HuH-7 (cell line): ENCODE measurements around the gene CTSV.
A peak's percentile ranks its signal among the peaks of the same experiment; 100 is the strongest.
"Not testable (repeated sequence)": the region's sequence is repeated elsewhere in the genome, so short reads cannot be mapped to it uniquely, and the experiment has no call there.

Experiments
- DNase-seq: peaks from one replicate; pipeline ENCODE4 v3.0.0; 2011; ENCODE audit warnings: low spot score

The CTSV gene

DNA sequence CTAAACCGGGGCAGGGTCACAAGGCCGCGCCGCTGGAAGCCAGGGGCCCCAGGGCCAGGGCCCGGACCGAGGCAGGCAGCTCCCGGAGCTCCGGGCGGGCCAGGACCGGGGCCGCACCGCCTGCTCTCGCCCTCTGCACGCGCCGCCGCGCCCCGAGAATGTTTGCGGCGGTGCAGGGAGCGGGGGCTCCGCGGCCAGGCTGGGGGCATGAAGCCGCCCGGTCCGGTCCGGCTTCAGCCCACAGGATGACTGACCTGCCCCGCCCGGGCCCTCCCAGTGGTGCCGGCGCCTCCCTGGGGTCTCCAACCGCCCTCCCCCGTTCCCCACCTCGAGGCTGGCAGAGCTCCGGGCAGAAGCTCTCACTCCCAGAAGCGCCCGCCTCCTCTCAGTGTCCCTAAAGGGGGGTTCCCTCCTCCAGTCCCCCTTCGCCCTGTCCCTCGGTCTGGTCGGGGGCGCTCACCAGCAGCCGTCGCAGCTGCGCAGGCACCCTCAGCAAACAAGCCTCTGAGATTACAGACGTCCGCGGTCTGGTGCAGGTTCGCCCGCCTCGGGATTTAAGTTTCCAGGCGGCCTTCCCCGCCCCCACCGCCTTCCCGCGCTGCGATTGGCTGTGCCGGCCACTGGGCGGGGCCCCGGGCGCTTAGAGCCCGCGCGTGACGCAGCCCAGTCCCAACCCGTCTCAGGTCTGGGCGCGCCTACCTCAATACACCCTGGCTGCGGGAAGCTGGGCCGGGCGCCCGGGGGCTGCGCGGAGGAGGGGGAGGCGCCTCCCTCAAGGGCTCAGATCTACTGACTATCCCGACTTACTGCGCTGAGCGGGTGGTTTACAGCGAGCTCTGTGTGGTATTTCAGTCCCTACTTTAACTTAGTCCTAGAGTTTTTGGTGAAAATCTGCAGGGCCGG is at the start of gene CTSV:
Gene CTSV, minus strand, starts transcription at position 532 of the 903 bp plus-strand sequence. CDS start 1,099 bp downstream, outside the sequence.
- DNase-seq = peak; percentile 95

DNA sequence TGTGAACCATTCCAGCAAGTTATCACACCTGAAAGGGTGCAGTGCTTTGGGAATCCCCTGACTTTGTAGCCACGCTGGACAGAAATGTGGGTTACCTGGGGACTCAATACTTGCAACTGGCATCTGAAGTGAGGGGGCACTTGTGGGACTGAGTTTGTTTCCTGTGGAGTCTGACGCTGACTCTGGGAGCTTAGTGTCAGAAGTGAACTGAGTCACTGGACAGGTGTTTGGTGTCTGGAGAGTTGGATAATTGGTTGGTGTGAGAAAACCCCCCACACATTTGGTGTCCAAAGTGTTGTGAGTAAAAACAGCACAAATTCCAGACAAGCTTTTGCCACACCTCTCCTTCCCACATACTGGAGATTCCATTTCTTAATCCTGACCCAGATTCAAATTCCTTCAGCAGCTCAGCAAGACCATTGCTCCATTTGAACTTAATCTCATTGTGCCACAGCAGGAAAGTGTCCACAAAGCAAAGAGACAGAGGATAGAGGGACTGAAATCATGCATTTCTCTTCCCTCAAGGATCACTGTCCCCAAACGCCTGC is 48.8 kb upstream of the CTSV start:
- not testable (repeated sequence) for DNase-seq

DNA sequence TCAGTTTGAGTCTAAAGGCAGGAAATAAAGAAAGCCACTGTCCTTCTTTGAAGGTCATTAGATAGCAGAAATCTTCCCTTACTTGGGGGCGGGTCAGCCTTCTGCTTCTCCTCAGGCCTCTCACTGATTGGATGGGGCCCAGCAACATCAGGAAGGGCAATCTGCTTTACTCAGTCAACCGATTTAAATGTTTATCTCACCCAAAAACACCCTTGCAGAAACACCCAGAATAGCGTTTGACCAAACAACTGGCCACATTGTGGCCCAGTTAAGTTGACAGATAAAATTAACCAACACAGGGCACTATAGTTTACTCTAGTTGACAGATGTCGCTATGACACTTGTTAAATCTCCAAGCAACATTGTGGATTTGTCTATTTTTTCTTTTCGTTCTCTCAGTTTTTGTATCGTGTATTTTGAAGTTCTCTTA is 45.6 kb upstream of the CTSV start:
- DNase-seq = not testable (repeated sequence)

DNA sequence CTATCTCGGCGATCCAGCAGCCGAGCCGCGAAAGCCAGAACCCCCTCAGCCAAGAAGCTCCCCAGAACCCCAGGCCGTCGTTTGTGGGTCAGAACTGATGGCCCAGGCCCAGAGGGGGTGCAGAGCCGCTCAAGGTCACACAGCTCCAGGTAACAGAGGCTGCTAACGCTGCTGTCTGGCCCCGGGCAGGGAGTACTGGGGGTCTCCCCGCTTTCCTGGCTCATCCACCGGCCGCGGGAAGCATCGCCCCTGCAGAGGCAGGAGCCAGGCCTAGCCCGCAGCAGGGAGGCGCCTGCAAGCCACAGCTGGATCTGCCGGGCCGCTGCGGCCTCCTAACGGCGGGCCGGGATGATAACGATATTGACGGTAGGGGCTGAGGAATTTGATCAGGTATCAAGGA is 39.4 kb upstream of the CTSV start:
- no peak for DNase-seq

DNA sequence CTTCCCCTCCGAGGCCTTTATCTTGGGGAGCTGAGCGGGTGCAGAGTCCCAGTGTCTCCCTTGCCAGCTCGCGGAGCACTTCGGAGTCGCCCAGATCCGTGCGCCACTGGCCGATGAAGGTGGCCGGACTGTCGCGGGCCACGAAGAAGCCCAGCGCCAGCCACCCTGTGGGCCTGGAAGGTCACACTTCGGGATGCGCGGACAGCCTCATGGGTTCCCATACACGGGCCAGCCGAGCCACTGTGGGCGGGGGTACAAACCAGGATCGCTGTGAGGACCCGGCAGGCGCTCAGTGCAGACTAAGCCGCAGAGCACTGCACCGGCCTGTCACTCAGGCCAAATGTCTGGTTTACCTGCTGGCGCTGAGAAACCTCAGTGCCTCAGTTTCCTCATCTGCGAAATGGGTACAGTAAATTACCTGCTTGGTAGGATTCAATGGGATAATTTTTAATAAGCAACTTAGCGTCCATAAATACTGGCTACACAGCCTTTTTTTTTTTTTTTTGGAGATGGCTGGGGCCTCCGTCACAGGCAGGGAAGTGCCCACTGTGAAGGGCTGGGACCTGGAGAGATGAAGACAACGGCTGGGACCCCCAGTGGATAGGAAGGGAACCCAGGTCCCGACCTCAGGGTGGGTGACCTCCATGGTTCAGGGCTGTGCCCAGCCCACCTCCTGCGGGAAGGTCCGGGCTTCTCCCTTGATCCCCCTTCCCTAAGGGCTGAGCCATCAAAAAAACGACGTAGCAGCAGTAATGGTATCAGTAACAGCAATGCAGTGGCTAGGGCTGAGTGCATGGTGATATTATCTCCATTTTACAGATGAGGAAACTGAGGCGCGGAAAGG is 38.7 kb upstream of the CTSV start:
- no peak for DNase-seq

DNA sequence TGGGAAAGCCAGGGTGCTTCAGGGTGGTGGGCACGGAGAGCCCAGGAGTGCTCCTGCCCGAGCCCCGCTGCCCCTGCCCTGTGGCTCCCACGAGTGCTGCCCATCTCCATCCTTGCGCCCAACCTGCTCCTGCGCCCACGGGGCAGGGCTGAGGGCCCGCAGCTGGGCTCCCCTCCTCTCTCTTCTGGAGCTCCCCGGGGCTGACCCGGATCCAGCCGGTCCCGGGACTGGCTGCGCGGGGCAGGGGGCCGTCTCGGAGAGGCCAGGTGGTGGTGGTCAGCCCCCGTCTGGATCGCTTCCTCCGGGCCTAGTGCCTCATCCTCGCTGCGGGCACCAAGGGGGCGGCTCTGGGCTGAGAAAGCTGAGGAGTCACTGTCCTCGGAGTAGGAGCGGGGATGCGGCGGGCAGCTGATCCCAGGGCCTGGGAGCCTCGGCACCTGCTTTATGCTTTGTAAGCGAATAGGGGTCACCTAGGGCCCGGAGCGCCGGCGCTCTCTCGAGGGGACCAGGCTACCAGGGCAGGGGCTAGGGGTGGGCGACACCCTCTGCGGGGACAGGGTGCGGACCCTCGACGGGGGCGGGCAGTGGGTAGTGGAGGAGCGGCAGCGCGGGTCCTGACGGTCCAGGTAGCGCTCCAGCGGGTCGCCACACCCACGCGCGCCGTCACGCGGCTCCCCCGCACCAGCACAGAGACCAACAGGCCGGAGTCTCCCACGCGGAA is 37.9 kb upstream of the CTSV start:
- not testable (repeated sequence) for DNase-seq

DNA sequence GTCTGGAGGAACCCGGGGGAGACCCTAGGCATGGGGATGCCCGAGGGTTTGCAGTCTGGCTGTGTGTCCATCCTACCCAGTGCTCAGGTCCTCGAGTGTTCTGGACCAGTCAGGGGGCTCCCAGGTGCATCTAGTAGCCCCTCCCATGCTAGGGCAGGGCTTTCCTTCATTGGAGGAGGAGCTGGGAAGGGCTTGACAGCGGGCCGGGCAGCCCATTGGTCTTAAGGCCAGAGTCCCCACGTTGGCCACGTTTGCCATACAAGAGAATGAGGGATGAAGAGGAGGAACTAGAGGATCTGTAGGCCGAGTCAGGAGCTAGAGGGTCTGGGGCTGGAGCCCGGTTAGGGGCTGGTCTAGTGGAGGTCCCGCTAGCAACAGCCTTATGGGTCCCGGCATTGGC is 37.3 kb upstream of the CTSV start:
- DNase-seq = no peak

DNA sequence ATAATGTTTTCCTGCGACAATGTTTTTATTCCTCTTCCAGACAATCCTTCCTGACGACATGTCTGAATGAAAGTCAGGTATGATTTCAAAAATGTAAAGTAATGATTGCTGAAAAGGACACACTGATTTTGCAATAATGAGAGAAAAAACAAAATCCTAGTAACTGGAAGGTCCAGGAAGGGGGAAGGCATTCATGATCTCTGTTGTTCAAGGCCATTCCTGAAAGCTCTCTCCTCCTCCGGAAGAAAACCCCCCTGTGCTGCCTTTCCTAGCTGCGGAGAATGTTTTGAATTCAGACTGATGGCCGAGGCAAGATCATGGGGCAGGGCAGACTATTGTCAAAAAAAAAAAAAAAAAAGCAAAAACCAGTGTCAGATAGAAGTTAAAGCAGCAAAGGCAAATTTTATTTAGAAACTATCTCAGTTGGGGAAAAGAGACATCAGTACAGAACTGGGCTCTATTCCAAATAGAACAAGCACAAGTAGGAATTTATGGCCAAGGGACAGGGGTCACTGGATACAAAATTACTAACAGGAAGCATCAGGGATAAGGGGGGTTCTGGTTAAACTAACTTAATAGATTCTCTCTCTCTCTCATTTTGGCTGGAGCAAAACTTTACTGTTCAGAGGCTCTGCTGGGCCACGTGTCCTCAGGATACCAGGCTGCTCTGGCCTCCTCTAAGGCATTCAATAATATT is 36.5 kb upstream of the CTSV start:
- DNase-seq = no peak

DNA sequence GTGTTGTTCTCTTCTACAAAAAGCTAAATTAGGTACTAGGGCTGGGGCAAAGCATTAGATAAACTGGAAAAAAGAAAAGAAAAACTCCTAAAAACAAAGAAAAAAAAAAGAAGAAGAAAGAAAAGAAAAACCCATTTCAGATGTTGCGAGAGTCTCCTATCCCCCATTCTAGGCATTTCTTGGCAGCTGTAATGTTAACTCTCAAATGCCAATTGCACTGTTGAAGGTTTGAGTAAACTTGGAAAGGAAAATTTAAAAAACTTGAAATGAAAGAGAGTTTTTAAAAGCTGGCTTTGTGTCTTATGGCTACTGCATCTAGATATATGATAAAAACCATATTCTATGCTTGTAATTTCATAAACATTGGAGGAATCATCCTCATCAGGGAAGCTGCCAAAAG is 34.6 kb upstream of the CTSV start:
- no peak for DNase-seq

DNA sequence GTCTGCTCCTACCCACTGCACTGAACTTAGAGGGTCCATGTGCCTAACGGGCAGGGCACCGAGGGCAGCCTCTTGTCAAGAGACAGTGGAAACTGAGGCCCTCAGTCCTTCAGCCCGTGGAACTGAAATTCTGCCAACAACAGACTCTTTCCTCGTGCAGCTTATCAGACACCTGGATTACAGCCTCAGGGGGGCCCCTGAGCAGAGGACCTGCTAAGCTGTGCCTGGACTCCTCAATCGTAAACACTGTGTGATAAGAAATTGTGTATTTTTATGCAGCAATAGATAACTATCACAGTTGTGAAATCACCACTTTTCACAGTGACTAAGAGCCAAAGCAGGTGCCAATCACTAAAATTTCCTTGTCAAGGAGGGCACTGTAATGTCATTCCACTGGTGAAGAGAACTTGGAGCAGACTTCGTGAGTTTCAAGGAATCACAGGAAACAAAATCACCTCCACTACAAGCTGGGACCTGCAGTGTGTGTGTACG is 33.4 kb upstream of the CTSV start:
- DNase-seq = peak; percentile 50

DNA sequence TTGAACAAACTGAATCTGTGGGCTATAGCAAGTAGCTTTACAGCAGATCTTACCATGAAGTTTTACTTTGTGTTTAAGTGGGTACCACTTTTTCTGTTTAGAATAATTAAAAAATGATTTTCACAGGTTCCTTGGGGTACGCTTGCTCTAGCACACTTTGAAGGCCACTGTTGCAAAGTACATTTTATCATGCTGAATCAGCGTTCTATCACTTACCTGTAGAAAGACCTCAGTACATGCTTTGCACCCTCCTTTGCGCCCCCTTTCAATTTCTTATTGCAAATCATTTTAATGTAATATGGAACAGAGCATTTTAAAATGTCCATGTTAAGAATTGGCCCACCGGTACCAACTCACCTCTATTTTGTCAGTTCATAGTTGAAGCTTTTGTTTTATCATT is 31.4 kb upstream of the CTSV start:
- DNase-seq = not testable (repeated sequence)

DNA sequence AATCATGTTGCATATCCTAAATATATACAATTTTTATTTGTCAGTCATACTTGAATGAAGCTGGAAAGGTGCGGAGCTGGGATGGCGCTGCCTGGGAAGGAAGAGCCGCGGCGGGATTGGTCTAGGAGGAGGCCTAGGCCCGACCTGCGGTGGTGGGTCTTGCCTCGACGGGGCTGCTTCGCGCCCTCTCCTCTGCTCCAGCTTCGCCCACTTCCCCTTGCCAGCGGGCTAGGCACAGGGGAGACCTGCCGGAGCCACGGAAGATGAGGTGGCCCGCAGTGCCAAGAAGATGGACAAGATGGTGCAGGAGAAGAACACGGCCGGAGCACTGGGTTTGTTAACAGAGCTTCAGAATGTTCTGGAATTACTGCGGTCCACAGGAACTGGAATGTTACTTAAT is 28.5 kb upstream of the CTSV start:
- DNase-seq = no peak

DNA sequence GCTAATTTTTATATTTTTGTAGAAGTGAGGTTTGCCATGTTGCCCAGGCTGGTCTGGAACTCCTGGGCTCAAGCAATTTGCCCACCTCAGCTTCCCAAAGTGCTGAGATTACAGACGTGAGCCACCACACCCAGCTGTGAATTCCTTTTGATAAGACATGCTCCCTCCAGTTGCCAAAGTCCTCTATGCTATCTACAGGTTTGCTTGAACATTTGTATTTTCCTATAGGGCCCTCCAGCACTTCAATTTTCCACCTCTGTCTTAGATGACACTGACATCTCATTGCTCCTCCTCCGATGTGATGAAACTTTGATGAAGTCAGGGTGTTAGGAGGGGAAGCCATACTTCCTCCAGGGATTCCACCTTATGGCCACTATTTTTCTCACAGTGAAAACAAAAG is 25.2 kb upstream of the CTSV start:
- DNase-seq = no peak

DNA sequence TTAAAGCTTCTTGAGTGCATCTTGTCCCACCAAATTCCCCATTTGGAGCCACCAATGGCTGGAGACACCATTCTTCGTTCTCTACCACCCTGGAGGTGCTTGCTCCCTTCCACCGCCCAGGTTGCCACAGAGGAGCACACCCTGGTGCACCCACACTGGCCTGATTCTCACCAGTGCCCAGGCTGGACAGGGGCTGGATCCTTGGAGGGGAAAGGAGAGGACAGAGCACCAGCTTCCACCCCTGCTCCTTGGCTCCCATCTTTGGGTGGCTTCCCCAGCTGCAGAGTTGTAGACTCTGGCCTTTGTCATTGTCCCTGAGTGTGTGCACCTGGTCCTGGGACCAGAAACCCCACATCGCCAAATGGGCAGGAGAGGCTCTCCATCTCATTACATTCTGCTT is 21.9 kb upstream of the CTSV start:
- DNase-seq = no peak

DNA sequence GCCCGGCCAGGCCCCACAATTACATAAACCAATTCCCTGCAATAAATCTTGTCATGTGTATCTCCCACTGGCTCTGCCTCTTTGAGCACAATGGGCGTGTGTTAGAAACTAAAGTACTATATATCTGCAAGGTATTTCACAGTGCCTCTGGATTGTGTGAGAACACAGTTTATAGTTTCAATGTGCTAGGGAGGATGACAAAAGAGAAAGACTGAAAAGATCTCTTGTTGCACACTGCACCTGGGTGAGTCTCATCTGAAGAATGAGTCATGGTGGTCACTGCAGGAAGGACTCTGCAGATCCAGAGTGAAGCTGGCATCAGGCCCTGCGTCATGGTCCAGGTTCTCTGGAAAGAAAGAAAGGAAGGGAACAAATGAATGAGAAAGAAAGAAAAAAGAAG is 20.7 kb upstream of the CTSV start:
- DNase-seq = no peak

DNA sequence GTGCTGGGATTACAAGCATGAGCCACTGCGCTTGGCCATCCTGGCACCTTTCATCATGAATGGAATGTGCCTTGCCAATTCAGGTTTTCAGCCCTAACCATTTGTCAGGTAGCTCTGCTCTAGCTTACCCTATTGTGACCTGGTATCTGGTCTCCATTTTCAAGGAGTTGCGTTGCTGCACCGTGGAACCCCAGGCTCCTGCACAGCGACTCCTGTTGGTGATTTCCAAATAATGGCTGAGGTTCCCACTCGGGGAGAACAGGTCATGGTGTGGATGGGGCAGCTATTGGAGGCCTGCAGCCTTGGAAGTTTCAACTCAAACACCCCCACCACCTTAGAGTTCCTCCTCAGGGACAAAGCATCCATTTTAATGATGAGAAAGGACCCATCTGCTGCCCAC is 18.7 kb upstream of the CTSV start:
- DNase-seq = no peak

DNA sequence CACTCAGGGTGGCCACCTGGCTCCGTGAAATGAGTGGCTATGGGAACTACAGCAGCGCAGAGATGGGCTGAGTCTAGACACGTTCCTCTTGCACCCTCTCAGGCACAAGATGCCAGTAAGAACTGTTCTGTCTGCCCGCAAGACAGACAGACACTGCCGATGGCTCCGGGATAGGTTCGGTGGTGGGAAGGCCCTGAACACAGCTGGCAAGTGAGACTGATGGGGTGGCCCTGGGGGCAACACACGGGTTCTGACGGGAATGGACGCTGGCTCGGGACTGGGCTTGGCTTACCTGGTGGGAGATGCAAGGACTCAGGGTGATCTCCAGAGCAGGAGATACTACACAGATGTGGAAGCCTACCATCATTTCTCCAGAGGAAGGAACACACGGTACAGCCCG is 16.9 kb upstream of the CTSV start:
- DNase-seq = not testable (repeated sequence)

DNA sequence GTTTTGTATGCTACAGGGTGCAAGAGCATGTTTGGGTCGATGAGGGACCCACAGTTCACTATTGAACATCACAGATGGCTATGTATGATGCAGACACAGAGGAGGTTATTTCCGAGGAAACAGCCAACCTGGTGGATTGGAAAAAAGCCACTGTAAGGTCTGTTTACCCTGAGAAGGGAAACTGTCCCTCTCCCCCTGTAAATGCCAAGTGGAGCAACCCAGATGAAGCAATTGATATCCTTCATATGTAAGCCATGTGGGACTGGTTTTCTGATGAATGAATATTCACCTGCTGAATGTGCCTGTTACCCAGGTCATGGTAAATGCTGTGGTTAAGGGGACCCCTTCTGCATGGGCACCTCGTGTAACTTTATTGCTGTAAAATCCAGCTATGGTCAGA is 14.8 kb upstream of the CTSV start:
- no peak for DNase-seq

DNA sequence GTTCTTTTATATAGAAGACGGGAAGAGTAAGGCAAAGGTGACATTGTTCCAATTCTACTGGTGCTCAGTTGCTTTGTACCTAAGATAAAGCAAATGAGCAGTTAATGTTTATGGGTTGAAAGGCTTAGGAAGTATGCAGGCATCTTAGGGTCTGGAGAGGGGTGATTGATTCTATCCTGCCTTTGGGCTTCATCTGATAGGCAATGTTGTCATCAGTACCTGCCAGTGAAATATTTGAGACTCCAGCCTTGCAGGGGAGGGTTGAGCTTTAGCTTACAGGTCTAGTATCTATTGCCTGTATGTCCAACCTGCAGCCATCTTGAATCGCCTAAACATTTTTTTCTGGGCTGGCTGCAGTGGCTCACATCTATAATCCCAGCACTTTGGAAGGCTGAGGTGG is 13.8 kb upstream of the CTSV start:
- DNase-seq = no peak

DNA sequence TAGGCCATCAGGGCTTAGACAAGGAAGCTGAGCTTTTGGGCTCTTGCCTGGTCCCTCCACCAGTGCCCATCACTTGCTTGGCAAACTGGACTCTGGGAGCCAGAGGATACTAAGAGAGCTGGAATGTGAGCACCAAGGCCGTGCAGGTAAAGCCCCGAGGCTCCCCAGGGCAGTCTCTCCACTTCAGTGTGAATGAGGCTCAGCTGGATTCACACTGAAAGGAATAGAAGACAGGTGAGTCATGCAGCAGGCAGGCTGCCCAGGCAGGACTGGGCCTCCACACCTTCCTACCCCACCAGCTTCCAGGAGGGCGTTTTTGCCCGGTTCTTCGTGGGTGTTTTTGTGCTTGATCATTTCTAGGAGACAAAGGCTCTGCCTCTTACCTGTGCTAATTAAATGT is 7.3 kb upstream of the CTSV start:
- no peak for DNase-seq

DNA sequence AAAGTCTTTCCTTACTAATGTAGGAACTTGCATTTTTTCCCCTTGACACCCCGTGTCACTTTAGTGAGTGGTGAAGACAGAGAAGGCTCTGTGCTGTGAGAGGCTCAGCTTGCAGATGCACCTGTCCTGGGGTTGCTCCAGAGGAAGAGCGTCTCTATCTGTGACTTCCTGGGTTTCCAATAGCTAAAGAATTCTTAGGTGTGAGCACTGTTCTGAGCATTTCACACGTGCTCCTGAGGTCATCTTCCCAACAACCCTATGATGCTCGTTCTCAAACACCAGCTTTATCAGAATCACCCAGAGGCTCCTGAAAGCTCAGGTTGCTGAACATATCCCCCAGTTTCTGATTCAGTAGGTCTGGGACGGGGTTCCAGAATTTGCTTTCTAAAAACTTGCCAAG is 6.4 kb upstream of the CTSV start:
- no peak for DNase-seq
